Kidney capillary endothelial cell (primary cell): ENCODE measurements around the gene RET.

Experiments
- DNase-seq: peaks from one replicate; pipeline ENCODE4 v3.0.0-alpha.2; 2018; ENCODE audit warnings: low spot score

The RET gene

GRCh38 chr10:43044961-43045621 is 31.8 kb upstream of the RET start:
- DNase-seq = no peak

- no peak for DNase-seq
These were observed 31.1 kb upstream of the RET start for GRCh38 chr10:43045631-43046287.

- no peak for DNase-seq
These were observed 30.4 kb upstream of the RET start for GRCh38 chr10:43046288-43046991.

GRCh38 chr10:43047288-43047970 is 29.4 kb upstream of the RET start:
- no peak for DNase-seq

GRCh38 chr10:43048301-43049051 is 28.4 kb upstream of the RET start:
- DNase-seq = no peak

- DNase-seq = no peak
These were observed 27.8 kb upstream of the RET start for GRCh38 chr10:43049081-43049551.

- DNase-seq = no peak
These were observed 26.9 kb upstream of the RET start for GRCh38 chr10:43050011-43050410.

- DNase-seq = no peak
These were observed 23.0 kb upstream of the RET start for GRCh38 chr10:43053825-43054224.

- no peak for DNase-seq
These were observed 22.3 kb upstream of the RET start for GRCh38 chr10:43054593-43054992.

GRCh38 chr10:43055217-43055616 is 21.7 kb upstream of the RET start:
- DNase-seq = no peak

GRCh38 chr10:43055991-43056567 is 20.8 kb upstream of the RET start:
- DNase-seq = no peak

- no peak for DNase-seq
These were observed 20.3 kb upstream of the RET start for GRCh38 chr10:43056568-43057011.

GRCh38 chr10:43057231-43057711 is 19.6 kb upstream of the RET start:
- DNase-seq = no peak

- no peak for DNase-seq
These were observed 19.0 kb upstream of the RET start for GRCh38 chr10:43057831-43058340.

- no peak for DNase-seq
These were observed 18.0 kb upstream of the RET start for GRCh38 chr10:43058716-43059335.

- no peak for DNase-seq
These were observed 17.5 kb upstream of the RET start for GRCh38 chr10:43059336-43059720.

- DNase-seq = no peak
These were observed 17.0 kb upstream of the RET start for GRCh38 chr10:43059828-43060227.

GRCh38 chr10:43060291-43060690 is 16.6 kb upstream of the RET start:
- no peak for DNase-seq

GRCh38 chr10:43061331-43061730 is 15.5 kb upstream of the RET start:
- DNase-seq = no peak

- DNase-seq = peak; percentile 92
These were observed 15.1 kb upstream of the RET start for GRCh38 chr10:43061760-43062159.
